ENCODE data around the gene MAJIN. TPM values are rescaled to one million over a fixed set of nuclear protein-coding genes. Genes with fewer than 3 reads are reported as not detected.

The MAJIN gene
- total and polyA plus RNA-seq, 12 donors = not detected

DNA sequence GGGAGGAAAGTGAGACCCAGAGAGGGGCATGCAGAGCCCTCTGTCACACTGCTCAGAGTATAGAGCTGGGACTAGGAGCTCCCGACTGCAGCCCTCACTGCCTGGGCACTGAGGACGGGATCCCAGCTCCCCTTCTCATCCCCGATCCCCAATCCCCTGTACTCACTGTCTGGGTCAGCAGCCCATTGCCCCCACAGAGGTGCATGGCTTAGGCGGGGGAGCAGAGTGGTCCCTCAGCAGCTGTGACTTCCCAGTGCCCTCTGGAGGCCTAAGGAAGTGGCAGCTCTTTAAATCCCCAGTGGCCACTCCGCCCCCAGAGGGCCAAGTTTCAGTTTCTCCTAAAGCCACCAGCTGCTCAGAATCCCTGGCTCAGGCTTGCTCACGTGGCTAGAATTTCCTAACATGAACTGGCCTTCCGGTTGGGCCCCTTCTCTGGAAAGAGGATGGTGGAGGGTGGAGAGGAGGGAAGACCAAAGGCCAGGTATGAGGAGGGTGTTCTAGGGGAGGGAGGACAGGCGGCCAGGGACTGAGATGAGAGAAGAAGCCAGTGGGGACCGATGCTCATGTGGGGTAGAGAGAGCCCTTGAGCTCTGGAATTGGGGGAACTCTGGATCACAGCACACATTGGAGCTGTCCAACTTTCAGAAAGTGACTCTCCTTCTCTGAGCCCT, 24.9 kb upstream of the MAJIN start, which contains the start of gene BATF2:
Gene BATF2 (minus strand): TSS at position 262 of the 671 bp plus-strand sequence. CDS start 57 bp downstream, at position 205.
- peak within 1 kb of the TSS in 9 of 10 donors; percentile 41 to 88 (median 72) for H3K27ac ChIP-seq
- H3K4me3 ChIP-seq = peak within 1 kb of the TSS; percentile 1 to 65 (median 52)
- DNase-seq (peak; percentile 70 to 82), ATAC-seq (peak; percentile 86 to 96 (median 92))
- H3K9me3 ChIP-seq = no peaks in the 10 kb centered on the region
- intact Hi-C loops (cut with DNase I) = loop anchor here in 5 of 10 donors (5.0 to 10.0 kb wide), 4 partner anchors 70 to 152 kb away; partner anchors contain the start of genes PPP2R5B (in 2 of the 5), ATG2A (in 1 of the 5) and CDC42BPG (in 1 of the 5)
- WGBS, 2 donors = 13 to 21% methylated on average over 9 of the region's 9 CpGs
- H3K27me3 ChIP-seq = no peaks in the 10 kb centered on the region
- peaks cover 0 to 51% (median 17%) of the 10 kb centered on the region in 9 donors for H3K4me1 ChIP-seq
- H3K36me3 ChIP-seq = peaks cover 0 to 19% (median 0%) of the 10 kb centered on the region in 9 donors
- TF ChIP-seq, protein P1, sequence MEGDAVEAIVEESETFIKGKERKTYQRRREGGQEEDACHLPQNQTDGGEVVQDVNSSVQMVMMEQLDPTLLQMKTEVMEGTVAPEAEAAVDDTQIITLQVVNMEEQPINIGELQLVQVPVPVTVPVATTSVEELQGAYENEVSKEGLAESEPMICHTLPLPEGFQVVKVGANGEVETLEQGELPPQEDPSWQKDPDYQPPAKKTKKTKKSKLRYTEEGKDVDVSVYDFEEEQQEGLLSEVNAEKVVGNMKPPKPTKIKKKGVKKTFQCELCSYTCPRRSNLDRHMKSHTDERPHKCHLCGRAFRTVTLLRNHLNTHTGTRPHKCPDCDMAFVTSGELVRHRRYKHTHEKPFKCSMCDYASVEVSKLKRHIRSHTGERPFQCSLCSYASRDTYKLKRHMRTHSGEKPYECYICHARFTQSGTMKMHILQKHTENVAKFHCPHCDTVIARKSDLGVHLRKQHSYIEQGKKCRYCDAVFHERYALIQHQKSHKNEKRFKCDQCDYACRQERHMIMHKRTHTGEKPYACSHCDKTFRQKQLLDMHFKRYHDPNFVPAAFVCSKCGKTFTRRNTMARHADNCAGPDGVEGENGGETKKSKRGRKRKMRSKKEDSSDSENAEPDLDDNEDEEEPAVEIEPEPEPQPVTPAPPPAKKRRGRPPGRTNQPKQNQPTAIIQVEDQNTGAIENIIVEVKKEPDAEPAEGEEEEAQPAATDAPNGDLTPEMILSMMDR (IDR thresholded peaks at IDR 0.05) = peak in 8 of 9 donors; percentile 22 to 62 (median 48)

DNA sequence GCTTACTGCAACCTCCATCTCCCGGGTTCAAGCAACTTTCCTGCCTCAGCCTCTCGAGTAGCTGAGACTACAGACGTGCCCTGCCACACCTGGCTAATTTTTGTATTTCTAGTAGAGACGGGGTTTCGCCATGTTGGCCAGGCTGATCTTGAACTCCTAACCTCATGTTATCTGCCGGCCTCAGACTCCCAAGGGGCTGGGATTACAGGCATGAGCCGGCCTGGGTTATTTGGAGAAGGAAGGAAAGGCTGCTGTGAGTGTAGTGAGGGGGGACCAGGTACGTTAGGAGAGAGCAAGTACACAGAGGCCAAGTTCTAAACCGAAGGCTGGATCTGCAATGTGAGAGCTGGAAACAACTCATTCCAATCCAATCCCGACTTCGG, 24.4 kb upstream of the MAJIN start:
- peak in 5 of 8 donors; percentile 6 to 44 (median 21) for ATAC-seq
- Histone ChIP-seq H3K9me3 (no peaks in the 10 kb centered on the region), H3K27me3 (no peaks in the 10 kb centered on the region), H3K27ac (peak overlapping the region in 9 of 10 donors; percentile 41 to 88 (median 72)), H3K36me3 (peaks cover 0 to 24% (median 0%) of the 10 kb centered on the region in 9 donors), H3K4me3 (peak overlapping the region; percentile 1 to 65 (median 52)), H3K4me1 (peaks cover 2 to 56% (median 22%) of the 10 kb centered on the region in 9 donors)
- WGBS, 2 donors = 35 to 47% methylated on average over 11 of the region's 11 CpGs
- no peak for DNase-seq
- TF ChIP-seq, protein P1 (IDR thresholded peaks at IDR 0.05) = no peak
- intact Hi-C loops (cut with DNase I) = loop anchor here in 5 of 10 donors (5.0 to 10.0 kb wide), 4 partner anchors 69 to 152 kb away; partner anchors contain the start of genes PPP2R5B (in 2 of the 5), ATG2A (in 1 of the 5) and CDC42BPG (in 1 of the 5)

DNA sequence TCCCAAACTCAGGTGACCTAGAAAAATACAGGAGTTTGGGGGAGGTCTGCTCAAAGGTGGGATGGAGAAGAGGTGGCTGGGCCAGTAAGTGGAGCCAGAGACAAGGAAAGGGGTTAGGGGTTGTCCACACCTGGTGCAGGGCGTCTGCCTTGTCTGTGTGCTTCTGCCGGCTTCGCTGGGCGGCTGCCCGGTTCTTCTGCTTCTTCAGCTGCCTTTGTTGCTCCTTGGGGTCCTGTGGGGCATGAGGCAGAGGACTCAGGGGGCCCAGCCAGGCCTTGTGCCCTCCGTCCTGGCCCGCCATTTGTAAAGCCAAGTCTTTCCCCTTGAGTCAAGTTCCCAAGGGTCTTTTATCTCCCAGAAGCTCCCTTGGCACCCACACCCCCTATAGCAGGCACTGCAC, 22.4 kb upstream of the MAJIN start:
- intact Hi-C loops (cut with DNase I) = loop anchor here in 3 of 10 donors (10.0 kb wide), 2 partner anchors 70 to 150 kb away; partner anchors contain the start of genes PPP2R5B (in 2 of the 3) and CDC42BPG (in 1 of the 3)
- Histone ChIP-seq H3K27me3 (no peaks in the 10 kb centered on the region), H3K9me3 (no peaks in the 10 kb centered on the region), H3K36me3 (peaks cover 0 to 32% (median 0%) of the 10 kb centered on the region in 9 donors), H3K27ac (no peak overlapping the region), H3K4me3 (no peak overlapping the region), H3K4me1 (peaks cover 2 to 76% (median 41%) of the 10 kb centered on the region in 9 donors)
- WGBS, 2 donors = 92 to 96% methylated on average over 7 of the region's 7 CpGs
- TF ChIP-seq, protein P1 (IDR thresholded peaks at IDR 0.05) = no peak
- no peak for DNase-seq
- ATAC-seq = no peak

DNA sequence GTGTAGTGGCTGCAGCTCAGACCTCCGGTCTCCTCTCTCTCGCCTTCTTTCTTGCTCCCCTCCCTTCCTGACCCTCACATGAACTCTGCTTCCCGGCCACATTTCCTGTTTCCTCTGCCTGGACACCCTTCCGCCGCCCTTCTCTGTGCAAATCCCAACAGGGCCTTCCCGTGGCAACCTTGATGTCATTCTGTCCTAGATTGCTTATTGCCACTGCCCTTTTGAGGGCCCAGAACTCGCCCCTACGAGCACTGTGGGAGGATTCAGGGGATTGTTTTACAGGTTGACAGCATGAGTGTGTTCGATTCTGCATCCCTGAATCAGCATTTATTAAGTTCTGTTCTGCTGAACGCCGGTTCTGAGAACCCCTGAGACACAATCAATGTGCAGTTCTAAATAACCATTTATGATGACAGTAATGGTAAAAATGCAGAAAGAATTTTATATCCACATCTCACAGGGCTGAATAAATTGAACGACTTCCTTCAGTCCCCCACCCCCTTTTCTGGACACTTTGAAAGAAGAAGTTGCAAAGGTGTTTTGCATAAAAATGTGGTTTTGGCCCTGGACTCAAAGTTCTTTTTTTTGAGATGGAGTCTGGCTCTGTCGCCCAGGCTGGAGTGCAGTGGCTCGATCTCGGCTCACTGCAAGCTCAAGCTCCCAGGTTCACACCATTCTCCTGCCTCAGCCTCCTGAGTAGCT, 18.5 kb upstream of the MAJIN start:
- Histone ChIP-seq H3K9me3 (no peaks in the 10 kb centered on the region), H3K36me3 (peaks cover 0 to 36% (median 0%) of the 10 kb centered on the region in 9 donors), H3K4me3 (peak overlapping the region in 8 of 10 donors; percentile 2 to 49 (median 31)), H3K27me3 (no peaks in the 10 kb centered on the region), H3K27ac (peak overlapping the region; percentile 24 to 85 (median 72)), H3K4me1 (peaks cover 0 to 69% (median 22%) of the 10 kb centered on the region in 9 donors)
- 37 to 52% methylated on average over 15 of the region's 15 CpGs for WGBS, 2 donors
- TF ChIP-seq, protein P1 (IDR thresholded peaks at IDR 0.05) = no peak
- DNase-seq = peak; percentile 48 to 75
- intact Hi-C loops (cut with DNase I) = loop anchor here in 3 of 10 donors (10.0 kb wide), 2 partner anchors 66 to 146 kb away; partner anchors contain the start of genes PPP2R5B (in 2 of the 3) and CDC42BPG (in 1 of the 3)
- peak; percentile 79 to 92 (median 87) for ATAC-seq

All from heart right ventricle (tissue), 16 donors.